ENCODE results near the gene PHACTR3. TPM values are rescaled to one million over a fixed set of nuclear protein-coding genes. Genes with fewer than 3 reads are reported as not detected.

PHACTR3 gene
- total RNA-seq, 1 experiment from 2014 or later = not detected

DNA sequence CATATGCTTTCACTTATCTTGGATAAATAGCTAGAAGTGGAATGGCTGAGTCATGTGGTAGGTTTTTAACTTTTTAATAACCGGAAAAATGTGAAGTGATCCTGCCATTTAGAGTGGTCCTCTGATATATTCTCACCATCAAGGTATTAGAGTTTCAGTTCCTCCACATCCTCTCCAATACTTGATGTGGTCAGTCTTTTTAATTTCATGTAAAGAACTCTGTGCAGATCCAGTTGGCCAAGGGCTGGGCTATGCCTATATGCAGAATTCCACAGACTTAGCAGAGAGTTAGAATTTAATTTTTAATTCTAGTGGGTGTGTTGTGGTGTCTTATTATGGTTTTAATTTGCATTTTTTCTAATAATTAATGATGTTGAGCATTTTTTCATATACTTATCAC lies 188.0 kb downstream of the PHACTR3 start:
- peaks cover 29 to 62% of the 10 kb centered on the region in 2 experiments for H3K9me3 Mint-ChIP-seq
- no peaks in the 10 kb centered on the region for H3K9me3 ChIP-seq (ENCODE audit: control insufficient read depth, low read depth, low read length)
- H3K4me1 ChIP-seq (ENCODE audit: insufficient read depth, low read length) = no peaks in the 10 kb centered on the region

More for the DNA sequence above, 188.0 kb downstream of the PHACTR3 start:
- Histone ChIP-seq H2BK12ac (ENCODE audit: insufficient read length, low read depth, low read length) (no peak overlapping the region), H3K27ac (ENCODE audit: insufficient read length, low read depth, low read length) (no peak overlapping the region), H3K14ac (ENCODE audit: insufficient read depth, low read length) (no peak overlapping the region), H3K27me3 (ENCODE audit: insufficient read depth, low read length) (no peaks in the 10 kb centered on the region), H2BK15ac (ENCODE audit: low read depth, low read length) (no peak overlapping the region), H4K91ac (ENCODE audit: insufficient read length, low read depth, low read length) (no peak overlapping the region), H3T11ph (ENCODE audit: low read length) (no peak overlapping the region), H3K23ac (ENCODE audit: insufficient read length, low read depth, low read length) (no peak overlapping the region), H4K5ac (ENCODE audit: insufficient read length, low read depth, low read length) (no peak overlapping the region), H2AK5ac (ENCODE audit: insufficient read length, low read length) (no peak overlapping the region), H3K9ac (ENCODE audit: extremely low read depth, insufficient read length, low read length) (no peak overlapping the region), H3K23me2 (ENCODE audit: insufficient read length, low read depth, low read length, poor library complexity, severe bottlenecking) (no peaks in the 10 kb centered on the region), H3K4me2 (ENCODE audit: insufficient read depth, insufficient read length, low read length) (no peak overlapping the region), H3K56ac (ENCODE audit: insufficient read length, low read depth, low read length) (no peak overlapping the region), H2AFZ (ENCODE audit: low read length) (no peak overlapping the region), H2BK120ac (ENCODE audit: low read depth, low read length, poor library complexity, severe bottlenecking) (no peak overlapping the region), H4K8ac (replicated peaks; ENCODE audit: insufficient read length, low read depth, low read length) (no peak overlapping the region), H3K18ac (ENCODE audit: insufficient read length, low read depth, low read length) (no peak overlapping the region), H3K4ac (ENCODE audit: low read depth, low read length) (no peak overlapping the region), H3K79me1 (ENCODE audit: insufficient read depth, low read depth, low read length, poor library complexity, severe bottlenecking) (no peaks in the 10 kb centered on the region), H2BK5ac (ENCODE audit: insufficient read length, low read length) (no peak overlapping the region), H3K79me2 (ENCODE audit: insufficient read depth, low read length) (no peaks in the 10 kb centered on the region), H2BK20ac (ENCODE audit: low read depth, low read length, poor library complexity, severe bottlenecking) (no peak overlapping the region), H4K20me1 (ENCODE audit: control insufficient read depth, insufficient read depth, insufficient read length) (no peaks in the 10 kb centered on the region)
- no peak overlapping the region for H3K4me3 Mint-ChIP-seq
- H3K27ac Mint-ChIP-seq = no peak overlapping the region
- peaks cover 0 to 5% of the 10 kb centered on the region in 2 experiments; a peak in 2 of 4 replicates for H3K4me1 Mint-ChIP-seq
- peaks cover 0 to 2% (median 0%) of the 10 kb centered on the region in 3 experiments; a peak in 2 of 7 replicates for H3K36me3 Mint-ChIP-seq (ENCODE audit: insufficient read depth in 1 of 3, low read depth in 3 of 3)
- WGBS (ENCODE audit: extremely low coverage, insufficient read length, low lambda C conversion rate) = no CpG with 5 or more reads among the region's 1 CpG
- TF ChIP-seq, protein P1, sequence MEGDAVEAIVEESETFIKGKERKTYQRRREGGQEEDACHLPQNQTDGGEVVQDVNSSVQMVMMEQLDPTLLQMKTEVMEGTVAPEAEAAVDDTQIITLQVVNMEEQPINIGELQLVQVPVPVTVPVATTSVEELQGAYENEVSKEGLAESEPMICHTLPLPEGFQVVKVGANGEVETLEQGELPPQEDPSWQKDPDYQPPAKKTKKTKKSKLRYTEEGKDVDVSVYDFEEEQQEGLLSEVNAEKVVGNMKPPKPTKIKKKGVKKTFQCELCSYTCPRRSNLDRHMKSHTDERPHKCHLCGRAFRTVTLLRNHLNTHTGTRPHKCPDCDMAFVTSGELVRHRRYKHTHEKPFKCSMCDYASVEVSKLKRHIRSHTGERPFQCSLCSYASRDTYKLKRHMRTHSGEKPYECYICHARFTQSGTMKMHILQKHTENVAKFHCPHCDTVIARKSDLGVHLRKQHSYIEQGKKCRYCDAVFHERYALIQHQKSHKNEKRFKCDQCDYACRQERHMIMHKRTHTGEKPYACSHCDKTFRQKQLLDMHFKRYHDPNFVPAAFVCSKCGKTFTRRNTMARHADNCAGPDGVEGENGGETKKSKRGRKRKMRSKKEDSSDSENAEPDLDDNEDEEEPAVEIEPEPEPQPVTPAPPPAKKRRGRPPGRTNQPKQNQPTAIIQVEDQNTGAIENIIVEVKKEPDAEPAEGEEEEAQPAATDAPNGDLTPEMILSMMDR (conservative IDR thresholded peaks at IDR 0.05) = no peak
- no peak for DNase-seq
- peaks cover 27% of the 10 kb centered on the region for H3K27me3 Mint-ChIP-seq (ENCODE audit: low read depth)

Measured in H9 (cell line).